ENCODE measurements around the gene KRT8. TPM values are rescaled to one million over a fixed set of nuclear protein-coding genes. Genes with fewer than 3 reads are reported as not detected.

Gene KRT8
- polyA plus RNA-seq, 1 of the 3 experiments (the other 2 are of a cell fraction): 49.4 TPM

- no peaks in the 10 kb centered on the region for H3K79me2 ChIP-seq (ENCODE audit: insufficient read depth)
- POLR2A ChIA-PET: no interaction called here
- H3F3A ChIP-seq (replicated peaks; ENCODE audit: insufficient read depth): peaks cover 9% of the 10 kb centered on the region
- 7% methylated on average over 15 of the region's 55 CpGs for WGBS (ENCODE audit: low lambda C conversion rate)
- no peaks in the 10 kb centered on the region for H4K20me1 ChIP-seq (ENCODE audit: insufficient read depth)
- H3K9ac ChIP-seq: peak overlapping the region; percentile 77; the same call in 1 of the 2 replicates
- H3K4me1 ChIP-seq (ENCODE audit: control insufficient read depth in 1 of 2, insufficient read depth in 2 of 2, low read depth in 1 of 2, low read length in 1 of 2): peaks cover 10 to 18% of the 10 kb centered on the region in 2 experiments; a peak in 3 of 4 replicates
- H3K9me2 ChIP-seq: no peaks in the 10 kb centered on the region
- H3K9me3 ChIP-seq: no peaks in the 10 kb centered on the region
- DNase-seq: peak; percentile 85
- peak overlapping the region in 1 of 2 experiments; percentile 86; a peak in 2 of 4 replicates for H3K27ac ChIP-seq (ENCODE audit: low read depth in 2 of 2, low read length in 1 of 2)
- peak overlapping the region; percentile 60; the same call in 1 of the 2 replicates for H2AFZ ChIP-seq (ENCODE audit: low read depth)
- H3K36me3 ChIP-seq (replicated peaks in 1 of 2; ENCODE audit: control insufficient read depth in 1 of 2, insufficient read depth in 2 of 2, low read length in 1 of 2): no peaks in the 10 kb centered on the region
- no peaks in the 10 kb centered on the region for H3K27me3 ChIP-seq (ENCODE audit: insufficient read depth)
- CTCF ChIA-PET: interaction anchor here (0.9 to 4.2 kb wide), 13 partner anchors 8 to 730 kb away, joined by 3 to 34 read pairs (median 4); no protein-coding TSS in a partner anchor
- H3K4me2 ChIP-seq: peak overlapping the region; percentile 76
- TF ChIP-seq RCOR1 (IDR thresholded peaks at IDR 0.05; ENCODE audit: low read length): 0 out of 2 replicates have a peak, but pooled peaks have one; percentile 14
- TF ChIP-seq NFIC (IDR thresholded peaks at IDR 0.05; ENCODE audit: borderline replicate concordance): peak; percentile 48; the same call in 1 of the 2 replicates
- TF ChIP-seq TCF12 (IDR thresholded peaks at IDR 0.05): peak; percentile 9; the same call in 1 of the 2 replicates
- TF ChIP-seq FOSL2 (IDR thresholded peaks at IDR 0.05; ENCODE audit: borderline replicate concordance, low read depth): peak; percentile 65; the same call in 1 of the 2 replicates
- TF ChIP-seq TEAD4 (IDR thresholded peaks at IDR 0.05; ENCODE audit: borderline replicate concordance, insufficient read depth): no peak
- TF ChIP-seq, protein P1, sequence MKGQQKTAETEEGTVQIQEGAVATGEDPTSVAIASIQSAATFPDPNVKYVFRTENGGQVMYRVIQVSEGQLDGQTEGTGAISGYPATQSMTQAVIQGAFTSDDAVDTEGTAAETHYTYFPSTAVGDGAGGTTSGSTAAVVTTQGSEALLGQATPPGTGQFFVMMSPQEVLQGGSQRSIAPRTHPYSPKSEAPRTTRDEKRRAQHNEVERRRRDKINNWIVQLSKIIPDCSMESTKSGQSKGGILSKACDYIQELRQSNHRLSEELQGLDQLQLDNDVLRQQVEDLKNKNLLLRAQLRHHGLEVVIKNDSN (IDR thresholded peaks at IDR 0.05; ENCODE audit: borderline replicate concordance, low read depth): no peak
- TF ChIP-seq EZH2phosphoT487 (IDR thresholded peaks at IDR 0.05; ENCODE audit: borderline replicate concordance, low read depth): no peak
- peak overlapping the region; percentile 47 to 54 for H3K4me3 ChIP-seq (ENCODE audit: low read depth in 2 of 2, low read length in 1 of 2)
Observed at GRCh38 chr12:52873832-52874572, 30.9 kb downstream of the KRT8 start.

- peak overlapping the region; percentile 76 for H3K4me2 ChIP-seq
- ChIA-PET CTCF (interaction anchor here (0.9 to 4.2 kb wide), 13 partner anchors 8 to 716 kb away, joined by 3 to 34 read pairs (median 5); no protein-coding TSS in a partner anchor), POLR2A (no interaction called here)
- no peak for DNase-seq
- H3K4me3 ChIP-seq (ENCODE audit: low read depth in 2 of 2, low read length in 1 of 2): peak overlapping the region; percentile 47 to 54; a peak in 3 of 4 replicates
- no peaks in the 10 kb centered on the region for H3K27me3 ChIP-seq (ENCODE audit: insufficient read depth)
- WGBS (ENCODE audit: low lambda C conversion rate): 41% methylated on average over 4 of the region's 4 CpGs
- no peak for TF ChIP-seq GATA2 (CRISPR knock-in tag; IDR thresholded peaks at IDR 0.05)
- no peak for TF ChIP-seq NFIC (IDR thresholded peaks at IDR 0.05; ENCODE audit: borderline replicate concordance)
- TF ChIP-seq TEAD4 (IDR thresholded peaks at IDR 0.05; ENCODE audit: borderline replicate concordance, insufficient read depth): no peak
- no peak for TF ChIP-seq FOSL2 (IDR thresholded peaks at IDR 0.05; ENCODE audit: borderline replicate concordance, low read depth)
- TF ChIP-seq GABPA (IDR thresholded peaks at IDR 0.05; ENCODE audit: low read depth): no peak
- TF ChIP-seq RFX5 (IDR thresholded peaks at IDR 0.05; ENCODE audit: low read length): no peak
- TF ChIP-seq EP300 (IDR thresholded peaks at IDR 0.05; ENCODE audit: borderline replicate concordance in 1 of 2, low read depth in 1 of 2, low read length in 1 of 2): no peak
- no peak for TF ChIP-seq JUND (IDR thresholded peaks at IDR 0.05)
- TF ChIP-seq MAX (IDR thresholded peaks at IDR 0.05; ENCODE audit: low read depth): no peak
- no peak for TF ChIP-seq POLR2AphosphoS5 (IDR thresholded peaks at IDR 0.05; ENCODE audit: low read depth, low read length)
- no peak for TF ChIP-seq RXRA (IDR thresholded peaks at IDR 0.05; ENCODE audit: borderline replicate concordance, low read depth)
- no peak for TF ChIP-seq IRF3 (IDR thresholded peaks at IDR 0.05; ENCODE audit: low read depth, low read length)
- TF ChIP-seq, protein P1 (IDR thresholded peaks at IDR 0.05; ENCODE audit: borderline replicate concordance, low read depth): no peak
- no peaks in the 10 kb centered on the region for H3K9me2 ChIP-seq
- H2AFZ ChIP-seq (ENCODE audit: low read depth): no peak overlapping the region
- no peaks in the 10 kb centered on the region for H3K9me3 ChIP-seq
- H4K20me1 ChIP-seq (ENCODE audit: insufficient read depth): no peaks in the 10 kb centered on the region
- peaks cover 9% of the 10 kb centered on the region for H3F3A ChIP-seq (replicated peaks; ENCODE audit: insufficient read depth)
- peak overlapping the region in 1 of 2 experiments; percentile 86; a peak in 2 of 4 replicates for H3K27ac ChIP-seq (ENCODE audit: low read depth in 2 of 2, low read length in 1 of 2)
- no peaks in the 10 kb centered on the region for H3K79me2 ChIP-seq (ENCODE audit: insufficient read depth)
- no peaks in the 10 kb centered on the region for H3K36me3 ChIP-seq (replicated peaks in 1 of 2; ENCODE audit: control insufficient read depth in 1 of 2, insufficient read depth in 2 of 2, low read length in 1 of 2)
- H3K4me1 ChIP-seq (ENCODE audit: control insufficient read depth in 1 of 2, insufficient read depth in 2 of 2, low read depth in 1 of 2, low read length in 1 of 2): peaks cover 10 to 18% of the 10 kb centered on the region in 2 experiments; a peak in 3 of 4 replicates
- H3K9ac ChIP-seq: peak overlapping the region; percentile 77; the same call in 1 of the 2 replicates
Observed at GRCh38 chr12:52873513-52873831, 31.4 kb downstream of the KRT8 start.

All from SK-N-SH (cell line).